Inflammatory macrophage treated with lipopolysaccharide for 4 hours (primary cell): ENCODE results near the gene PUDP.

Experiments used
- DNase-seq: peaks from one replicate; pipeline ENCODE4 v3.0.0-alpha.2; 2020

PUDP gene

DNA sequence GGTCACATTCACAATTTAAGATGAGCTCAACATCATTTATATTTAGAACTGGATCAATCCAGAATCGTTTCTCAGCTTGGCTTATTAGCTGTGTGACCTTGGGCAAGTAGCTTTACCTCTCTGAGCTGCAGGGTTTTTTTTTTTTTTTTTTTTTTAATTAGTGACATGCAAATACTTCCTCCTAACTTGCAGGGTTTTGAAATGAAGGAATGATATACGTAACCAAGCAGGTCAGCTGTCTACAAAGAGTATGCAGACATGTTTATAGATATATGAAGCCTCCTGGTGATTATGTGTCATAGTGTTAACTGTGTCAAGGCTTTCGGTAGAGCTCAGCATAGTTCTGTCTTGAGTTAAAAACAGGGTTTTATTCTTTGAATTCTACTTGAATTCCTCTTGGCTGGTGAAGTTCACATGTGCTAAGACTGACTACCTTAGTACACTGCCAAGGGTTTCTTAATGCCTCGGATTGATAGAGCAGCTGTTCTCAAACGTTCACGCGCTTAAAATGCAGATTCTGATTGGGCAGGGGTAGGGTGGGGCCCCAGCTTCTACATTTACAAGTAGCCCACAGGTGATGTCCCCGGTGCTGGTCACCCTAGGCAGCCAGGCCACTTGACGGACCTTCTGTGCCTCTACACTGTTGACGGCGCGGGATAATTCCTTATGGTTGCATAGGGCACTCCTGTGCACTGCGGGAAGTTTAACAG, 1.1 kb downstream of the PUDP start:
- DNase-seq = peak; percentile 52

GRCh38 chrX:7146020-7146702, 1.8 kb downstream of the PUDP start:
- peak; percentile 25 for DNase-seq

GRCh38 chrX:7145454-7145853, 2.5 kb downstream of the PUDP start:
- peak; percentile 57 for DNase-seq

DNA sequence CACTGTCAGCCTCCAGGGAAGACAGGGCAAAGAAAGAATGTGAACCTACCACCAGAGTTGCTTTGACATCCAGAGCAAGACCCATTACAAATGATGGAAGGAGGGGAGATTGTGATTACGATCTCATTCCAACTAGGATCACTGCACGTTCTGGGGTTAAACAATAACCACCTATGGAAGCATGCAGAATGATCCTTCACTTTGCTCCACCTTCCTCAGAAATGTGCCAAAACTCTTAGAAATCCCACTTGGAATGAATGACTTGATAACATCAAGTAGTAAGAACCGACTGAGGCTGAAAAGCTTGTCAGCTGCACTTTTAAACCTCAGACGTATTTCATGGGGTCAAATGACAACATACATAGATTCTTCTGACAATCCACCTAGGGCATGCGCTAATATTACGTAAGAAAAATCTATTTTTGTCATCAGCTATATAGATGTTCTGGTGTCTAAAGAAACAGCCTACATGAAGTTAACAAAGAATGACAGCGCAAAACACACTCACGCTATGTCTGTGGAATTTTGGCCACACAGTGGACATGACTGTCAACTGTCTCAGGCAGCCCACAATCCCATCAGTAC, 3.9 kb downstream of the PUDP start:
- DNase-seq = peak; percentile 7

- no peak for DNase-seq
Measured at GRCh38 chrX:7143076-7143475, 4.9 kb downstream of the PUDP start.

GRCh38 chrX:7139202-7140081, 8.5 kb downstream of the PUDP start:
- no peak for DNase-seq

DNA sequence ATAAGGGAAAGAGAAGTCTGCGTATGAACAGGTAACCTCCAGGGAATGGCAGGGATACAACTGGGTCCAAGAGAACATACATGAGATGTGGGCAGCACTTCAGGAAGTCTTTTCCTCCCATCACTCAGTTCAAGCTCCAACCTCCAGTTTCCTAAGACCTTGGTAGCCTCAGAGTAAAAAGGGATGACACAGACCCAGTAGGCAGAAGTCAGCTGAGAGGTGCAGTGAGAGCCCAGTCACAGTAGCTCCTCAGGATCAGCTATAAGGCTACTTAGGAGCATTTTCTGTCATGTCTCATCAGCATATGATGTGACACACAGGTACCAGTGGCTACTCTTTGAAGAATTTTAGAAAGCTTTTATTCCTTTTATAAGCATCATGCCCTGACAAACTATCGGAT, 13.0 kb downstream of the PUDP start:
- DNase-seq = peak; percentile 35

GRCh38 chrX:7133050-7133440, 14.9 kb downstream of the PUDP start:
- peak; percentile 16 for DNase-seq

DNA sequence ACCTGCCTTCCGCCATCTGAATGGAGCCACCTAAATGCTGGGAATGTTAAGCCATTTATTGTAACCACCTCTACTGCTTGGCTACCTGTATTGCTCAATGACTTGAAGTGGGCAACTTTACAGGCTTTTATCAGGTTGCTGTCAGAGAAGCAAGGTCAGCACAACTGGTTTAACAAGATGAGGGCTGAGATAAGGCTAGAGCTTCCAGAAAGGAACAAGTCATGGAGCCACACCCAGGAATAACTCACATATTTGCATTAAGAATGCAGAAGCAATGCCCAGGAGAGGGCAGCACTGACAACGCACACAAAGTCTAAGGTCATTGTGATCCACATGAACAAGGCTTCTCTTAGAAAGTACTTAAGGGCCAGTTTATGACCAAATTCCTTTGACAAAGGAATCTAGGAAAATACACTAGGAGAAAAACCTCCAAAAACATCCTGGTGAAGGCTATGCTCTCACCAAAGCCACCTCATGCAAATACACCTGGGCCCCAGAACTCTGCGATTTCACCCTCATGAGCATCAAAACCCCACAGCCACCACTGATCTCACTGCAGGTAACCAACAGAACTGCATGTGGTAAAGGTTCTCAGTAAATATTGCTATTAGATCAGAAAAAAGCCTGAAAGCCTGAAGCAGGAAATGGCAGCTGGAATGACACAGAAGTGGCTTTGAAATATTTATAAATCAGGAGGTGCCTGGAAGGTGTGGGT, 15.5 kb downstream of the PUDP start:
- DNase-seq = peak; percentile 64

- no peak for DNase-seq
Measured at GRCh38 chrX:7131621-7132020, 16.3 kb downstream of the PUDP start.

- no peak for DNase-seq
Measured at GRCh38 chrX:7127056-7127455, 20.9 kb downstream of the PUDP start.

DNA sequence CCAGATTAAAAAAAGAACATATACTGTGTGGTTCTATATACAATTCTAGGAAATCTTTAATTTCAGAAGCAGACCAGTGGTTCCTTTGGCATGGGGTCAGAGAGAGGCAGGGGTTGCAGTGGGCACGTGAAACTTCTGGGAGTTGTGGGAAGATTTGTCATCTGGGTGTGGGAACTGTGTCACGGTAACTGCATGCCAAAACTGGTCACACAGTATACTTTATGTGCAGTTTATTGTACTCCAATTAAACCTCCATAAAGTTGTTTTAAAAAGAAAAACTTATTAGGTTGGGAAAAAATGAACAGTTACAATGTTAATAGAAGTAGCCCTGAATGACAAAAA, 27.1 kb downstream of the PUDP start:
- no peak for DNase-seq

GRCh38 chrX:7119950-7120877, 27.7 kb downstream of the PUDP start:
- no peak for DNase-seq

DNA sequence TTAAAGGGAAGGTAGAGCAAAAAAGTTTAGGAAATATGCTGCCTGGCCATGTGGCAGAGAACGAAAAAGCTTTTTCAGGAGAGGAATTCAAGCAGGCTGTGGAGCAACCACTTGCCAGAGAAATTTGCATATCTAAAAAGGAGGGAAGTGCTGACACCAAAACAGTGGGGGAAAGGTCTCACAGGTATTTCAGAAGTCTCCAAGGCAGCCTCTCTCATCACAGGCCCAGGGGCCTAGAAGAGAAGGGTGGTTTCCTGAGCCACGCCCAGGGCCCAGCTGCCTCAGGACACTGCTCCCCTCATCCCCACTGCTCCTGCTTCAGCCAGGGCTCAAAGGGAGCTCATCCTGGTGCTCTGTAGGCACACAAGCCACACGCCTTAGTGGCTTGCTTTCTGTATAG, 30.4 kb downstream of the PUDP start:
- no peak for DNase-seq

DNA sequence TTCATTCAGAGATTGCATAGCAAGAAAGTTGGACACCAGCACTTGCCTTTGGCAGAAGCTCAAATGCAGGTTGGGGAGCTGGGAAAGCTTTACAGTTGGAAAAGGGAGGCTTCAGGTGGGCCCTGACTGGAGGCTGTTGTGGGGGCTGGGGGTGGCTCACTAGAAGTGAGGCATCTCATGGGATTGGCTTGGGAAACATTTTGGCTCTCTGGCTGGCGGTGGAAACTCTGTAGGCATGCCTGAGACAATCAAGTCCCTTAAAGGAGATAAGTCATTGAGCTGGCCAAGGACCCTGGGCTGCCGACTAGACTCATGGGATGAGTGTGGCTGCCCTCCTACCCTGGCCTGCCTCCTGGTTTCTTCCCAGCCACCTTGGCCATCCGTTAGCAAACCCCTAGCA, 31.9 kb downstream of the PUDP start:
- DNase-seq = no peak

- DNase-seq = no peak
Measured at GRCh38 chrX:7115557-7115956, 32.4 kb downstream of the PUDP start.

DNA sequence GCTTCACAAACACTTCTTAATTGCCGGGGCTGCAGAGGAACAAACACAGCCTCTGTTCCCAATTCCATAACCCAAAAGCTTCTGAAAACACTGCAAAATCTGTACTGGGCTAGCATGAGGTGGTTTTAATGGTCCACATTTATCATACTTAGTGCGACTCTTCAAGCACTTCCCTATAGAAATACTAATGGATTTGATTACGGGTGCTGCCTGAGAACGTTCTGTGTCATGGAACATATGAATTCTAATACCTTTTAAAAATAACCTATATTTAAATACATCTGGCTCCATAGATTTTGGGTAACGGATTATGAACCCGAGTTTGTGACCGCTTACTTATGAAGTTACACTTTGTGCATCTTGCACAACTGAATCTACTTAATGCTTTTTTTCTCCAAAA, 35.9 kb downstream of the PUDP start:
- no peak for DNase-seq

- no peak for DNase-seq
Measured at GRCh38 chrX:7111518-7111917, 36.4 kb downstream of the PUDP start.

GRCh38 chrX:7110821-7111276, 37.1 kb downstream of the PUDP start:
- peak; percentile 26 for DNase-seq

GRCh38 chrX:7109838-7110793, 37.8 kb downstream of the PUDP start:
- DNase-seq = no peak
